Measurements from ENCODE around the gene PSMD14. TPM values are rescaled to one million over a fixed set of nuclear protein-coding genes. Genes with fewer than 3 reads are reported as not detected.

Gene PSMD14
- total RNA-seq, result 32.8 and 33.8 TPM in 2 replicates

GRCh38 chr2:161308178-161308955 lies at the start of gene PSMD14:
PSMD14 (plus strand) TSS chr2:161308425; CDS start chr2:161318826, 10,401 bp downstream.

GRCh38 chr2:161415987-161416707 lies 107.9 kb downstream of the PSMD14 start, which contains the start of gene TBR1:
TBR1 (plus strand) TSS chr2:161416297; CDS start chr2:161416411, 114 bp downstream.

Other genes with a start within 250 kb of the PSMD14 start
- 47.6 and 72.7 TPM in 2 replicates for gene TANK, start 148.0 kb upstream of the PSMD14 start, total RNA-seq
- gene TBR1, start 107.9 kb downstream of the PSMD14 start, total RNA-seq, result not detected in 2 replicates